Epithelial cell of esophagus (primary cell): ENCODE results near the gene PARD3.
"Not testable (repeated sequence)": the region's sequence is repeated elsewhere in the genome, so short reads cannot be mapped to it uniquely, and the experiment has no call there.

Experiments used
- DNase-seq: peaks from one replicate; pipeline ENCODE4 v3.0.0; 2010; ENCODE audit warnings: low read depth
- H3K4me3 ChIP-seq: 2 replicates; pipeline ENCODE4 v1.5.1; 2011; ENCODE audit warnings: mild to moderate bottlenecking, low read length, control low read depth
- TF ChIP-seq, protein P1 (sequence below): IDR thresholded peaks from 2 replicates; pipeline ENCODE4 v1.5.1; 2011; ENCODE audit warnings: low read depth, mild to moderate bottlenecking, low read length, control low read depth, inconsistent platforms; ENCODE audit not compliant: insufficient read depth; ENCODE audit errors: missing control alignments

PARD3 gene

DNA sequence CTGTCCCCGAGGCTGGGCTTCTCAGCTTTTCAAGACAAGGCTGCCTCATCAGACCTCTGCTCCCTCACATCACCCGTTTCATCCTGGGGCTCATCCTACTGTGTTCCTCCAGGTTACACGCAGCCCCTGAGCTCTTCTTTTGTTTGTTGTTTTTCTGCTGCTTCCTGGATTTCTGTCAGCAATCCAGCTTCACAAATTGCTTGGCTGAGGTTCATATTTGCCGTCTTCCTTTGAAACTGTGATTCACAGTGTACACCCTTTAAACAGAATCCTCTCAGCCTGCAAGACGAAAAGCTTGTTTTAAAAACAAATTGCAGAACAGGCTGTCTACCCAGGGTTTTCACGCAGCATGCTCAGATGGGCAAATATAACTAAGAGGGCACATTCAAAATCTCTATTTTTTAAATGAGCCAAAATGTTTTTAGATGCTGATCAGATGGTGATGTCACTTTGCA is 39.1 kb upstream of the PARD3 start:
- peak; percentile 60 for DNase-seq
- H3K4me3 ChIP-seq: peak overlapping the region; percentile 3
- TF ChIP-seq, protein P1, sequence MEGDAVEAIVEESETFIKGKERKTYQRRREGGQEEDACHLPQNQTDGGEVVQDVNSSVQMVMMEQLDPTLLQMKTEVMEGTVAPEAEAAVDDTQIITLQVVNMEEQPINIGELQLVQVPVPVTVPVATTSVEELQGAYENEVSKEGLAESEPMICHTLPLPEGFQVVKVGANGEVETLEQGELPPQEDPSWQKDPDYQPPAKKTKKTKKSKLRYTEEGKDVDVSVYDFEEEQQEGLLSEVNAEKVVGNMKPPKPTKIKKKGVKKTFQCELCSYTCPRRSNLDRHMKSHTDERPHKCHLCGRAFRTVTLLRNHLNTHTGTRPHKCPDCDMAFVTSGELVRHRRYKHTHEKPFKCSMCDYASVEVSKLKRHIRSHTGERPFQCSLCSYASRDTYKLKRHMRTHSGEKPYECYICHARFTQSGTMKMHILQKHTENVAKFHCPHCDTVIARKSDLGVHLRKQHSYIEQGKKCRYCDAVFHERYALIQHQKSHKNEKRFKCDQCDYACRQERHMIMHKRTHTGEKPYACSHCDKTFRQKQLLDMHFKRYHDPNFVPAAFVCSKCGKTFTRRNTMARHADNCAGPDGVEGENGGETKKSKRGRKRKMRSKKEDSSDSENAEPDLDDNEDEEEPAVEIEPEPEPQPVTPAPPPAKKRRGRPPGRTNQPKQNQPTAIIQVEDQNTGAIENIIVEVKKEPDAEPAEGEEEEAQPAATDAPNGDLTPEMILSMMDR: no peak

GRCh38 chr10:34853357-34853756 is 38.3 kb upstream of the PARD3 start:
- H3K4me3 ChIP-seq: no peak overlapping the region
- no peak for DNase-seq
- TF ChIP-seq, protein P1: no peak

DNA sequence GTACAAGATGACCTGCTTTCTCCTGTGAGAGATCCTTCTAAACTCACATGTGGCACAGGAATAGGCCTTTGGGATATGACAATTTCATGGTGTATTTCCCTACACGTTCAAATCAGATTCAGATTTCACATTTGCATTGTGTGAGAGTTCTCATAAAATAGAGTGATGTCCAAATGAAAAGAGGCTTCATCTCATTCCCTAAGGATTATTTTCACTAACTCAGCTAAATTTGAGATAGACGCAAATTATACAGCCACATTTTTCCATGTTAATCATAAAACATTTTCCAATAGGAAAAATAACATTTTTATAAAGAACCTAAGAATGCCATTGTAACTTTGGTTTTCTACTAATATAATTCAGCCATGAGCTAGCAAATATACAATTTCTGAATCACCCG is 35.5 kb upstream of the PARD3 start:
- H3K4me3 ChIP-seq: no peak overlapping the region
- TF ChIP-seq, protein P1: no peak
- no peak for DNase-seq

DNA sequence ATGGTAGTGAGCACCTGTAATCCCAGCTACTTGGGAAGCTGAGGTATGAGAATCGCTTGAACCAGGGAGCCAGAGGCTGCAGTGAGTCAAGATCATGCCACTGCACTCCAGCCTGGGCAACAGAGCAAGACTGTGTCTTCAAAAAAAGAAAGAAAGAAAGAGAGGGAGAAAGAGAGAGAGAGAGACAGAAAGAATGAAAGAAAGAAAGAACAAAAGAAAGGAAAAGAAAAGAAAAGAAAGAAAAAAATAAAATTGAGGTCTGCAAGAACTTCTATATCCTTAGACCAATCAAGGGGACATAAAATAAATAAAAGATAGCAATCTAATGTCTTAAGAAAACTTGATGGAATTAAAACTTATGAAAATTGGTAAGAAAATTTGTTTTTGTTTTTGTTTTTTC is 34.9 kb upstream of the PARD3 start:
- TF ChIP-seq, protein P1: no peak
- DNase-seq: no peak

GRCh38 chr10:34845070-34845469 is 30.0 kb upstream of the PARD3 start:
- DNase-seq: no peak
- TF ChIP-seq, protein P1: no peak
- H3K4me3 ChIP-seq: no peak overlapping the region

More for the DNA sequence above, 34.9 kb upstream of the PARD3 start:
- H3K4me3 ChIP-seq: no peak overlapping the region

DNA sequence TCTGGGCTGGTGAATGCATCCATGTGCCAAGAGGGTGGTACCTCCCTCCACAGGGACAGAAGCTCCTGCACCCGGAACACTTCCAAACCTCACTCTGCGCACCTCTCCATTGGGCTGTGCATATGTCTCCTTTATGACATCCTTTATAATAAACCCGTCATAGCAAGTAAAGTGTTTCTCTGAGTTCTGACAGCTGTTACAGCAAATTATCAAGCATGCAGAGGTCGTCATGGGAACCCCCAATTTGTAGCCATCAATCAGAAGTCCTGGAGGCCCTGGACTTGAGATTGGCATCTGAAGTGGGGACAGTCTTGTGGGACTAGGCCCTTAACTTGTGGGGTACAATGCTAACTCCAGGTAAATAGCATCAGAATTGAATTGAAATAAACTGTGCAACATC is 29.4 kb upstream of the PARD3 start:
- DNase-seq: no peak
- no peak overlapping the region for H3K4me3 ChIP-seq
- TF ChIP-seq, protein P1: no peak

GRCh38 chr10:34843470-34843869 is 28.4 kb upstream of the PARD3 start:
- DNase-seq, H3K4me3 ChIP-seq: not testable (repeated sequence)
